Stimulated activated effector memory CD8-positive, alpha-beta T cell treated with anti-CD3 and anti-CD28 coated beads, Interleukin-12 subunit alpha, Interleukin-12 subunit beta, amount 100 ng/mL, for 72 hours (primary cell): ENCODE results near the gene PIM3.
A peak's percentile ranks its signal among the peaks of the same experiment; 100 is the strongest.

ENCODE experiments used
- ATAC-seq: fragments of 150-1000 bp; cut with Tn5 transposase; 2 replicates; pipeline ENCODE4 v1.10.0; 2021
- DNase-seq, 2 donors: peaks; one replicate each; pipeline ENCODE4 v3.0.0; 2021 to 2022; ENCODE audit warnings: low spot score in 2 of 2
- H3K27ac Mint-ChIP-seq: one replicate; pipeline ENCODE4 v1.8.0; 2022; ENCODE audit warnings: mild to moderate bottlenecking, mixed read lengths
- H3K36me3 Mint-ChIP-seq: one replicate; pipeline ENCODE4 v1.8.0; 2022; ENCODE audit warnings: mild to moderate bottlenecking, mixed read lengths
- H3K4me1 Mint-ChIP-seq: one replicate; pipeline ENCODE4 v1.8.0; 2022; ENCODE audit warnings: mixed read lengths
- H3K4me3 Mint-ChIP-seq: one replicate; pipeline ENCODE4 v1.8.0; 2022; ENCODE audit warnings: mild to moderate bottlenecking, mixed read lengths
- H3K9me3 Mint-ChIP-seq: one replicate; pipeline ENCODE4 v1.8.0; 2022; ENCODE audit warnings: mixed read lengths

The PIM3 gene

GRCh38 chr22:49955581-49956417, 4.8 kb upstream of the PIM3 start:
- Mint-ChIP-seq H3K9me3 (no peaks in the 10 kb centered on the region), H3K4me1 (peaks cover 11% of the 10 kb centered on the region), H3K27ac (no peak overlapping the region), H3K36me3 (no peaks in the 10 kb centered on the region), H3K4me3 (no peak overlapping the region)
- ATAC-seq: no peak
- no peak for DNase-seq

GRCh38 chr22:49956418-49956770, 4.2 kb upstream of the PIM3 start:
- Mint-ChIP-seq H3K27ac (no peak overlapping the region), H3K4me3 (no peak overlapping the region)
- no peak for ATAC-seq

GRCh38 chr22:49956914-49957825, 3.4 kb upstream of the PIM3 start:
- H3K36me3 Mint-ChIP-seq: peaks cover 11% of the 10 kb centered on the region
- no peaks in the 10 kb centered on the region for H3K9me3 Mint-ChIP-seq
- H3K27ac Mint-ChIP-seq: no peak overlapping the region
- H3K4me3 Mint-ChIP-seq: no peak overlapping the region
- ATAC-seq (no peak), DNase-seq (no peak)
- H3K4me1 Mint-ChIP-seq: peaks cover 11% of the 10 kb centered on the region

More at GRCh38 chr22:49956418-49956770, 4.2 kb upstream of the PIM3 start:
- H3K4me1 Mint-ChIP-seq: peaks cover 11% of the 10 kb centered on the region
- H3K9me3 Mint-ChIP-seq: no peaks in the 10 kb centered on the region
- DNase-seq: no peak
- peaks cover 3% of the 10 kb centered on the region for H3K36me3 Mint-ChIP-seq

- DNase-seq (no peak), ATAC-seq (no peak)
- peaks cover 18% of the 10 kb centered on the region for H3K36me3 Mint-ChIP-seq
- no peaks in the 10 kb centered on the region for H3K9me3 Mint-ChIP-seq
- peaks cover 11% of the 10 kb centered on the region for H3K4me1 Mint-ChIP-seq
- peak overlapping the region; percentile 90 for H3K27ac Mint-ChIP-seq
- H3K4me3 Mint-ChIP-seq: peak overlapping the region; percentile 79
Observed at GRCh38 chr22:49957826-49958365, 2.7 kb upstream of the PIM3 start.

GRCh38 chr22:49958366-49958921, 2.1 kb upstream of the PIM3 start:
- peak overlapping the region; percentile 90 for H3K27ac Mint-ChIP-seq
- peaks cover 12% of the 10 kb centered on the region for H3K4me1 Mint-ChIP-seq
- no peak for DNase-seq
- no peak for ATAC-seq
- H3K9me3 Mint-ChIP-seq: no peaks in the 10 kb centered on the region
- H3K36me3 Mint-ChIP-seq: peaks cover 24% of the 10 kb centered on the region
- H3K4me3 Mint-ChIP-seq: peak overlapping the region; percentile 79

GRCh38 chr22:49958931-49959781, 1.4 kb upstream of the PIM3 start:
- H3K36me3 Mint-ChIP-seq: peaks cover 31% of the 10 kb centered on the region
- H3K4me3 Mint-ChIP-seq: peak overlapping the region; percentile 79
- H3K27ac Mint-ChIP-seq: peak overlapping the region; percentile 90
- H3K9me3 Mint-ChIP-seq: no peaks in the 10 kb centered on the region
- DNase-seq: no peak
- ATAC-seq: no peak
- H3K4me1 Mint-ChIP-seq: peaks cover 19% of the 10 kb centered on the region

GRCh38 chr22:49959782-49960158, 802 bp upstream of the PIM3 start:
- no peaks in the 10 kb centered on the region for H3K9me3 Mint-ChIP-seq
- H3K27ac Mint-ChIP-seq: peak overlapping the region; percentile 90
- peak overlapping the region; percentile 79 for H3K4me3 Mint-ChIP-seq
- peak; percentile 11 for ATAC-seq
- H3K36me3 Mint-ChIP-seq: peaks cover 37% of the 10 kb centered on the region
- DNase-seq: peak in 1 of 2 donors; percentile 81
- peaks cover 25% of the 10 kb centered on the region for H3K4me1 Mint-ChIP-seq

- peaks cover 30% of the 10 kb centered on the region for H3K4me1 Mint-ChIP-seq
- DNase-seq (peak in 1 of 2 donors; percentile 78), ATAC-seq (no peak)
- H3K4me3 Mint-ChIP-seq: peak overlapping the region; percentile 90
- peaks cover 50% of the 10 kb centered on the region for H3K36me3 Mint-ChIP-seq
- no peaks in the 10 kb centered on the region for H3K9me3 Mint-ChIP-seq
- H3K27ac Mint-ChIP-seq: no peak overlapping the region
Observed at GRCh38 chr22:49961005-49961600, 531 bp downstream of the PIM3 start.

GRCh38 chr22:49961601-49962011, 1.0 kb downstream of the PIM3 start:
- ATAC-seq (peak; percentile 1), DNase-seq (no peak)
- Mint-ChIP-seq H3K9me3 (no peaks in the 10 kb centered on the region), H3K4me3 (peak overlapping the region; percentile 90), H3K27ac (no peak overlapping the region), H3K36me3 (peaks cover 56% of the 10 kb centered on the region), H3K4me1 (peaks cover 34% of the 10 kb centered on the region)

- Mint-ChIP-seq H3K4me1 (peaks cover 34% of the 10 kb centered on the region), H3K27ac (no peak overlapping the region), H3K9me3 (no peaks in the 10 kb centered on the region), H3K36me3 (peaks cover 61% of the 10 kb centered on the region), H3K4me3 (peak overlapping the region; percentile 90)
- DNase-seq (peak; percentile 72 to 87), ATAC-seq (peak; percentile 53)
Observed at GRCh38 chr22:49962012-49962750, 1.6 kb downstream of the PIM3 start.

- Mint-ChIP-seq H3K36me3 (peaks cover 69% of the 10 kb centered on the region), H3K9me3 (no peaks in the 10 kb centered on the region), H3K4me1 (peaks cover 43% of the 10 kb centered on the region), H3K27ac (no peak overlapping the region), H3K4me3 (peak overlapping the region; percentile 90)
- DNase-seq (no peak), ATAC-seq (no peak)
Observed at GRCh38 chr22:49962751-49963646, 2.4 kb downstream of the PIM3 start.

- H3K27ac Mint-ChIP-seq: no peak overlapping the region
- peaks cover 76% of the 10 kb centered on the region for H3K36me3 Mint-ChIP-seq
- ATAC-seq (no peak), DNase-seq (no peak)
- no peaks in the 10 kb centered on the region for H3K9me3 Mint-ChIP-seq
- H3K4me1 Mint-ChIP-seq: peaks cover 45% of the 10 kb centered on the region
- H3K4me3 Mint-ChIP-seq: peak overlapping the region; percentile 90
Observed at GRCh38 chr22:49963647-49964026, 3.1 kb downstream of the PIM3 start.
